H9 (cell line): ENCODE measurements around the gene CHDH. TPM values are rescaled to one million over a fixed set of nuclear protein-coding genes. Genes with fewer than 3 reads are reported as not detected.

Experiments
- DNase-seq: peaks from one replicate; pipeline ENCODE4 v3.0.0-alpha.2; 2017
- H2AFZ ChIP-seq: one replicate; pipeline ENCODE4 v1.6.1; 2013; ENCODE audit warnings: mild to moderate bottlenecking, low read length, control low read depth, moderate library complexity
- H2AK5ac ChIP-seq: 2 replicates; pipeline ENCODE4 v1.6.1; 2013; ENCODE audit warnings: low read length, control low read depth, mixed read lengths; ENCODE audit not compliant: insufficient read length
- H2BK120ac ChIP-seq: one replicate; pipeline ENCODE4 v1.6.1; 2013; ENCODE audit warnings: low read depth, mild to moderate bottlenecking, low read length, control low read depth, inconsistent platforms; ENCODE audit not compliant: poor library complexity, severe bottlenecking
- H2BK12ac ChIP-seq: 2 replicates; pipeline ENCODE4 v1.6.1; 2013; ENCODE audit warnings: low read length, control low read depth, mixed read lengths, low read depth; ENCODE audit not compliant: insufficient read length
- H2BK15ac ChIP-seq: 2 replicates; pipeline ENCODE4 v1.6.1; 2013; ENCODE audit warnings: low read depth, low read length, control low read depth
- H2BK20ac ChIP-seq: one replicate; pipeline ENCODE4 v1.6.1; 2013; ENCODE audit warnings: low read depth, mild to moderate bottlenecking, low read length, control low read depth, inconsistent platforms; ENCODE audit not compliant: poor library complexity, severe bottlenecking
- H2BK5ac ChIP-seq: 2 replicates; pipeline ENCODE4 v1.6.1; 2013; ENCODE audit warnings: low read length, control low read depth, mixed read lengths; ENCODE audit not compliant: insufficient read length
- H3K14ac ChIP-seq: 2 replicates; pipeline ENCODE4 v1.6.1; 2013; ENCODE audit warnings: low read length, control low read depth; ENCODE audit not compliant: insufficient read depth
- H3K18ac ChIP-seq: 2 replicates; pipeline ENCODE4 v1.6.1; 2013; ENCODE audit warnings: low read depth, mild to moderate bottlenecking, mixed read lengths, low read length, control low read depth; ENCODE audit not compliant: insufficient read length
- H3K23ac ChIP-seq: 2 replicates; pipeline ENCODE4 v1.6.1; 2013; ENCODE audit warnings: low read length, control low read depth, mixed read lengths, low read depth; ENCODE audit not compliant: insufficient read length
- H3K23me2 ChIP-seq: 2 replicates; pipeline ENCODE4 v1.6.1; 2013; ENCODE audit warnings: low read depth, mild to moderate bottlenecking, mixed read lengths, low read length, control low read depth; ENCODE audit not compliant: insufficient read length, poor library complexity, severe bottlenecking
- H3K27ac ChIP-seq: 2 replicates; pipeline ENCODE4 v1.5.1; 2013; ENCODE audit warnings: low read length, control low read depth, mixed read lengths, low read depth; ENCODE audit not compliant: insufficient read length
- H3K27me3 ChIP-seq: 2 replicates; pipeline ENCODE4 v1.6.1; 2013; ENCODE audit warnings: low read length, control low read depth, inconsistent platforms; ENCODE audit not compliant: insufficient read depth
- H3K4ac ChIP-seq: 2 replicates; pipeline ENCODE4 v1.6.1; 2013; ENCODE audit warnings: low read depth, mild to moderate bottlenecking, control low read depth, inconsistent platforms, low read length, moderate library complexity
- H3K4me1 ChIP-seq: 2 replicates; pipeline ENCODE4 v1.6.1; 2013; ENCODE audit warnings: low read length, control low read depth, inconsistent platforms; ENCODE audit not compliant: insufficient read depth
- H3K4me2 ChIP-seq: 2 replicates; pipeline ENCODE4 v1.6.1; 2013; ENCODE audit warnings: low read length, control low read depth, mixed read lengths; ENCODE audit not compliant: insufficient read length, insufficient read depth
- H3K56ac ChIP-seq: 2 replicates; pipeline ENCODE4 v1.6.1; 2013; ENCODE audit warnings: low read depth, mild to moderate bottlenecking, mixed read lengths, low read length, control low read depth; ENCODE audit not compliant: insufficient read length
- H3K79me1 ChIP-seq: 2 replicates; pipeline ENCODE4 v1.6.1; 2013; ENCODE audit warnings: low read depth, mild to moderate bottlenecking, moderate library complexity, low read length, control low read depth, inconsistent platforms; ENCODE audit not compliant: insufficient read depth, poor library complexity, severe bottlenecking
- H3K79me2 ChIP-seq: 2 replicates; pipeline ENCODE4 v1.6.1; 2013; ENCODE audit warnings: low read length, control low read depth, inconsistent platforms; ENCODE audit not compliant: insufficient read depth
- H3K9ac ChIP-seq: 2 replicates; pipeline ENCODE4 v1.6.1; 2013; ENCODE audit warnings: low read length, control low read depth, mixed read lengths; ENCODE audit not compliant: insufficient read length; ENCODE audit errors: extremely low read depth
- H3K9me3 ChIP-seq: one replicate; pipeline ENCODE4 v1.6.1; 2013; ENCODE audit warnings: low read depth, low read length, inconsistent platforms; ENCODE audit not compliant: control insufficient read depth
- H3T11ph ChIP-seq: one replicate; pipeline ENCODE4 v1.6.1; 2013; ENCODE audit warnings: mild to moderate bottlenecking, low read length, control low read depth, inconsistent platforms
- H4K20me1 ChIP-seq: one replicate; pipeline ENCODE4 v1.6.1; 2013; ENCODE audit not compliant: control insufficient read depth, insufficient read length, insufficient read depth
- H4K5ac ChIP-seq: 2 replicates; pipeline ENCODE4 v1.6.1; 2013; ENCODE audit warnings: low read depth, mild to moderate bottlenecking, mixed read lengths, low read length, control low read depth; ENCODE audit not compliant: insufficient read length
- H4K8ac ChIP-seq: replicated peaks from 2 replicates; pipeline ENCODE4 v1.6.1; 2013; ENCODE audit warnings: low read length, control low read depth, mixed read lengths, low read depth; ENCODE audit not compliant: insufficient read length
- H4K91ac ChIP-seq: 2 replicates; pipeline ENCODE4 v1.6.1; 2013; ENCODE audit warnings: low read depth, mild to moderate bottlenecking, moderate library complexity, mixed read lengths, low read length, control low read depth; ENCODE audit not compliant: insufficient read length
- H3K27ac Mint-ChIP-seq, 3 experiments: 2 replicates in 2 of 3; 3 replicates in 1 of 3; pipeline ENCODE4 v1.8.0; 2020 to 2021; ENCODE audit warnings: mixed read lengths in 3 of 3, mild to moderate bottlenecking in 1 of 3, moderate library complexity in 1 of 3
- H3K27me3 Mint-ChIP-seq: 2 replicates; pipeline ENCODE4 v1.8.0; 2021; ENCODE audit warnings: low read depth, mild to moderate bottlenecking, moderate library complexity, mixed read lengths
- H3K36me3 Mint-ChIP-seq, 3 experiments: 2 replicates in 2 of 3; 3 replicates in 1 of 3; pipeline ENCODE4 v1.8.0; 2020 to 2021; ENCODE audit warnings: low read depth in 3 of 3, mixed read lengths in 3 of 3; ENCODE audit not compliant: insufficient read depth in 1 of 3
- H3K4me1 Mint-ChIP-seq, 2 experiments: 2 replicates each; pipeline ENCODE4 v1.8.0; 2020; ENCODE audit warnings: mixed read lengths in 2 of 2
- H3K4me3 Mint-ChIP-seq, 2 experiments: 2 replicates in 1 of 2; 3 replicates in 1 of 2; pipeline ENCODE4 v1.8.0; 2020 to 2021; ENCODE audit warnings: mild to moderate bottlenecking in 2 of 2, mixed read lengths in 2 of 2, moderate library complexity in 1 of 2
- H3K9me3 Mint-ChIP-seq, 2 experiments: 2 replicates in 1 of 2; 3 replicates in 1 of 2; pipeline ENCODE4 v1.8.0; 2020; ENCODE audit warnings: mild to moderate bottlenecking in 2 of 2, mixed read lengths in 2 of 2, moderate library complexity in 1 of 2
- WGBS: extraction: QIAGEN DNeasy Blood & Tissue Kit; methylation state at CpG from one replicate; pipeline ENCODE4 v1.1.7; 2013; ENCODE audit warnings: missing lambda C conversion rate, low lambda C conversion rate, mixed read lengths; ENCODE audit not compliant: insufficient read length; ENCODE audit errors: extremely low coverage; 5-methylcytosine and 5-hydroxymethylcytosine counted together
- total RNA-seq: library from RNA; stranded (reverse); gene quantifications from 2 replicates; pipeline ENCODE4 v1.2.1, GENCODE V29; 2021
- TF ChIP-seq, protein P1 (sequence below): fragments of 200-600 bp; sonication (generic); conservative IDR thresholded peaks from 3 replicates; pipeline ENCODE4 v1.8.0; 2021; ENCODE audit warnings: antibody characterized with exemption, mild to moderate bottlenecking

Gene CHDH
- total RNA-seq, 1 experiment from 2014 or later: 11.0 TPM

DNA sequence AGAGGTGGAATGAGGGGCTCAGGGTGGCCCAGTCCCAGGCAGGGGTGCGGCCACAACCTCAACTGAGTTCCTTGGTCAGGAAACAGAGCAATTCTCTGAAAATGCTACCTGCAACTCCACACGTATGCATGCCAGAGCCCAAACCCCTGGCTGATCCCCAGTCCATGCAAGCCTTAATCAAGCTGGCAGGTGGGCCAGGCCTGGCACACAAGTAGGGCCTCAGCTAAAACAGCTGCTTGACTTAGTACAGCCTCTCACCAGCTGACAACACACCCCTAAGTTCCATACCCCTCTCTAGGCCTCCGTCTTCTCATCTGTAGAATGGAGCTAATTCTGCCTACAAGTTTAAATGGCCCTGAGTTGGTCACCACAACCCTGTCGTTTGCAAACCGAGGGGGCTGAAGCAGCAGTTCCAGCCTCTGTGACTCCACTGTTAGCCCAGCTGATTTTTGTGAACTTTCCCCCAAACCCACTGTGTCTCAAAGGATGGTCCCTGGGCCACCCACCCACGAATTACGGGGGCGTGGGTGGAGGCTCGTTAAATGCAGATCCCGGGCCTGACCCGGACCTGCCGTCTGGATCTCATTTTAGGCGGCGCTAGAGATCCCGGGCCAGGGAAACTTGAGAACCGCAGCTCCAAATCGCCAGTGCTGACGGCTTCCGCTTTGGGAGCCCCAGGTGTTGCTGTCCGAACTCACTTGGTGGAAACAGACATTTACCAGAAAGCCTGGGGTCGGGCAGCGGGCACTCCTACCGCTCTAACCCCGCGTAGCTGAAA, 927 bp downstream of the CHDH start:
- no peak overlapping the region for H4K8ac ChIP-seq
- H3K23ac ChIP-seq: no peak overlapping the region
- no peak overlapping the region for H2BK120ac ChIP-seq
- no peaks in the 10 kb centered on the region for H3K79me2 ChIP-seq
- H4K20me1 ChIP-seq: no peaks in the 10 kb centered on the region
- DNase-seq: peak; percentile 82
- peaks cover 4% of the 10 kb centered on the region for H3K23me2 ChIP-seq
- no peaks in the 10 kb centered on the region for H3K79me1 ChIP-seq
- Mint-ChIP-seq H3K9me3 (no peaks in the 10 kb centered on the region; a peak in 1 of 5 replicates), H3K36me3 (no peaks in the 10 kb centered on the region; a peak in 2 of 7 replicates), H3K27ac (peak overlapping the region in 1 of 3 experiments; percentile 75; a peak in 2 of 7 replicates), H3K27me3 (peaks cover 26% of the 10 kb centered on the region), H3K4me3 (peak overlapping the region; percentile 69 to 83), H3K4me1 (peaks cover 39 to 41% of the 10 kb centered on the region in 2 experiments)
- no CpG with 5 or more reads among the region's 25 CpGs for WGBS
- no peak overlapping the region for H4K91ac ChIP-seq
- H3K9me3 ChIP-seq: no peaks in the 10 kb centered on the region
- H3T11ph ChIP-seq: no peak overlapping the region
- H3K56ac ChIP-seq: no peak overlapping the region
- no peak overlapping the region for H2BK15ac ChIP-seq
- H3K27me3 ChIP-seq: peaks cover 9% of the 10 kb centered on the region; the same call in 1 of the 2 replicates
- H3K14ac ChIP-seq: peak overlapping the region; percentile 84
- no peak overlapping the region for H3K18ac ChIP-seq
- H2BK20ac ChIP-seq: no peak overlapping the region
- no peak overlapping the region for H2BK5ac ChIP-seq
- no peak overlapping the region for H4K5ac ChIP-seq
- H3K4me1 ChIP-seq: peaks cover 7% of the 10 kb centered on the region; the same call in 1 of the 2 replicates
- H3K9ac ChIP-seq: peak overlapping the region; percentile 56
- no peak overlapping the region for H2AFZ ChIP-seq
- TF ChIP-seq, protein P1, sequence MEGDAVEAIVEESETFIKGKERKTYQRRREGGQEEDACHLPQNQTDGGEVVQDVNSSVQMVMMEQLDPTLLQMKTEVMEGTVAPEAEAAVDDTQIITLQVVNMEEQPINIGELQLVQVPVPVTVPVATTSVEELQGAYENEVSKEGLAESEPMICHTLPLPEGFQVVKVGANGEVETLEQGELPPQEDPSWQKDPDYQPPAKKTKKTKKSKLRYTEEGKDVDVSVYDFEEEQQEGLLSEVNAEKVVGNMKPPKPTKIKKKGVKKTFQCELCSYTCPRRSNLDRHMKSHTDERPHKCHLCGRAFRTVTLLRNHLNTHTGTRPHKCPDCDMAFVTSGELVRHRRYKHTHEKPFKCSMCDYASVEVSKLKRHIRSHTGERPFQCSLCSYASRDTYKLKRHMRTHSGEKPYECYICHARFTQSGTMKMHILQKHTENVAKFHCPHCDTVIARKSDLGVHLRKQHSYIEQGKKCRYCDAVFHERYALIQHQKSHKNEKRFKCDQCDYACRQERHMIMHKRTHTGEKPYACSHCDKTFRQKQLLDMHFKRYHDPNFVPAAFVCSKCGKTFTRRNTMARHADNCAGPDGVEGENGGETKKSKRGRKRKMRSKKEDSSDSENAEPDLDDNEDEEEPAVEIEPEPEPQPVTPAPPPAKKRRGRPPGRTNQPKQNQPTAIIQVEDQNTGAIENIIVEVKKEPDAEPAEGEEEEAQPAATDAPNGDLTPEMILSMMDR: peak; percentile 61
- no peak overlapping the region for H3K4ac ChIP-seq
- H2AK5ac ChIP-seq: no peak overlapping the region
- no peak overlapping the region for H3K27ac ChIP-seq
- no peak overlapping the region for H2BK12ac ChIP-seq
- peak overlapping the region; percentile 38 for H3K4me2 ChIP-seq
